Muscle of leg (tissue), 11 donors: ENCODE results near the gene FCRL6. TPM values are rescaled to one million over a fixed set of nuclear protein-coding genes. Genes with fewer than 3 reads are reported as not detected.
A peak's percentile ranks its signal among the peaks of the same experiment; 100 is the strongest.

Source experiments
- DNase-seq: peaks from one replicate; pipeline ENCODE4 v3.0.0; 2013
- H3K27ac ChIP-seq: one replicate; pipeline ENCODE4 v1.5.1; 2013; ENCODE audit warnings: mild to moderate bottlenecking, low read length, control low read depth
- H3K27me3 ChIP-seq: one replicate; pipeline ENCODE4 v1.6.1; 2013; ENCODE audit warnings: low read length; ENCODE audit not compliant: control insufficient read depth, insufficient read depth
- H3K36me3 ChIP-seq: one replicate; pipeline ENCODE4 v1.6.1; 2013; ENCODE audit warnings: low read length; ENCODE audit not compliant: control insufficient read depth, insufficient read depth
- H3K4me1 ChIP-seq: one replicate; pipeline ENCODE4 v1.6.1; 2013; ENCODE audit warnings: low read length; ENCODE audit not compliant: control insufficient read depth, insufficient read depth
- H3K4me3 ChIP-seq: one replicate; pipeline ENCODE4 v1.5.1; 2013; ENCODE audit warnings: low read length, control low read depth
- H3K9me3 ChIP-seq: replicated peaks from 2 replicates; pipeline ENCODE4 v1.6.1; 2013; ENCODE audit warnings: low read depth, low read length; ENCODE audit not compliant: control insufficient read depth
- WGBS: methylation state at CpG from one replicate; pipeline ENCODE4 v1.1.5; 2013; ENCODE audit warnings: missing lambda C conversion rate; ENCODE audit not compliant: insufficient coverage; 5-methylcytosine and 5-hydroxymethylcytosine counted together
- polyA plus RNA-seq, 8 donors: library from polyadenylated mRNA; unstranded; fragments of 120-200 nt; gene quantifications; one replicate each; pipeline versions ENCODE4 v1.2.1 to v1.2.3, GENCODE V29; 2013; ENCODE audit warnings: inconsistent platforms in 1 of 8, low replicate concordance in 1 of 8; ENCODE audit not compliant: insufficient read length in 8 of 8, insufficient read depth in 1 of 8
- total RNA-seq: library from RNA; stranded (reverse); fragments of 120-200 nt; gene quantifications from one replicate; pipeline ENCODE4 v1.2.4, GENCODE V29; 2013

The FCRL6 gene
- total and polyA plus RNA-seq, 9 donors: 0.08 to 0.17 (median 0.11) TPM; not detected in 5

DNA sequence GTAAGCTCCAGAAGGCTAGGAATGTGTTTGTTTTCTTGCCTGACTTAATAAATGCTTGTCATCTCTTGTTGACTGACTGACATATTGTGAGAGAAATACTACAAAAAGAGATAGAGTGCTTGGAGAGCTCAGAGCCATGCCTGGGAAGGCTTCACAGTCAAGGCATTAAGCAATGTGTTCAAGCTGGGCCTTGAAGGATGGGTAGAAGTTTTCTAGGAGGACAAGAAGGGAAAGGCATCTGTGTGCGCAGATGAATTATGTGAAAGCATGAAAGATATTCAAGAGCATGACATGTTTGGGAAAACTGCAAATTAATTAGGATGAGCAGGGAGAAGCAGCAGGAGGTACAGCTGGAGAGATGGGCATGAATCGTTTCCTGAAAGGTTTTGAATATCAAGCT is 30.1 kb downstream of the FCRL6 start:
- 83% methylated on average over 2 of the region's 2 CpGs for WGBS
- H3K27me3 ChIP-seq: peaks cover 2% of the 10 kb centered on the region
- no peak for DNase-seq
- no peak overlapping the region for H3K27ac ChIP-seq
- H3K4me3 ChIP-seq: no peak overlapping the region
- H3K36me3 ChIP-seq: no peaks in the 10 kb centered on the region
- H3K9me3 ChIP-seq: no peaks in the 10 kb centered on the region
- H3K4me1 ChIP-seq: peaks cover 30% of the 10 kb centered on the region

DNA sequence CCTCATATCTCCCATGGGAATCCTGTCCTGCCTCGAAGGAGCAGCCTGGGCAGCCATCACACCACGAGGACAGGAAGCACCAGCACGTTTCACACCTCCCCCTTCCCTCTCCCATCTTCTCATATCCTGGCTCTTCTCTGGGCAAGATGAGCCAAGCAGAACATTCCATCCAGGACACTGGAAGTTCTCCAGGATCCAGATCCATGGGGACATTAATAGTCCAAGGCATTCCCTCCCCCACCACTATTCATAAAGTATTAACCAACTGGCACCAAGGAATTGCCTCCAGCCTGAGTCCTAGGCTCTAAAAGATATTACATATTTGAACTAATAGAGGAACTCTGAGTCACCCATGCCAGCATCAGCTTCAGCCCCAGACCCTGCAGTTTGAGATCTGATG is 33.2 kb downstream of the FCRL6 start:
- H3K9me3 ChIP-seq: no peaks in the 10 kb centered on the region
- no peak overlapping the region for H3K4me3 ChIP-seq
- 31% methylated on average over 3 of the region's 3 CpGs for WGBS
- no peak for DNase-seq
- H3K36me3 ChIP-seq: no peaks in the 10 kb centered on the region
- H3K4me1 ChIP-seq: peaks cover 21% of the 10 kb centered on the region
- H3K27me3 ChIP-seq: peaks cover 2% of the 10 kb centered on the region
- no peak overlapping the region for H3K27ac ChIP-seq

DNA sequence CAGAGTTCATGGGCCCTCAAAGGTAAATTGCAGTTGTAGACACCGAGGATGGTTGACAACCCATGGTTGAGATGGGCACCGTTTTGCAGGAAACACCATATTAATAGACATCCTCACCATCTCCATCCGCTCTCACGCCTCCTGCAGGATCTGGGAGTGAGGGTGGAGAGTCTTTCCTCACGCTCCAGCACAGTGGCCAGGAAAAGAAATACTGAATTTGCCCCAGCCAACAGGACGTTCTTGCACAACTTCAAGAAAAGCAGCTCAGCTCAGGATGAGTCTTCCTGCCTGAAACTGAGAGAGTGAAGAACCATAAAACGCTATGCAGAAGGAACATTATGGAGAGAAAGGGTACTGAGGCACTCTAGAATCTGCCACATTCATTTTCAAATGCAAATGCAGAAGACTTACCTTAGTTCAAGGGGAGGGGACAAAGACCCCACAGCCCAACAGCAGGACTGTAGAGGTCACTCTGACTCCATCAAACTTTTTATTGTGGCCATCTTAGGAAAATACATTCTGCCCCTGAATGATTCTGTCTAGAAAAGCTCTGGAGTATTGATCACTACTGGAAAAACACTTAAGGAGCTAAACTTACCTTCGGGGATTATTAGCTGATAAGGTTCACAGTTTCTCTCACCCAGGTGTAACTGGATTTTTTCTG is 33.8 kb downstream of the FCRL6 start:
- H3K4me3 ChIP-seq: no peak overlapping the region

DNA sequence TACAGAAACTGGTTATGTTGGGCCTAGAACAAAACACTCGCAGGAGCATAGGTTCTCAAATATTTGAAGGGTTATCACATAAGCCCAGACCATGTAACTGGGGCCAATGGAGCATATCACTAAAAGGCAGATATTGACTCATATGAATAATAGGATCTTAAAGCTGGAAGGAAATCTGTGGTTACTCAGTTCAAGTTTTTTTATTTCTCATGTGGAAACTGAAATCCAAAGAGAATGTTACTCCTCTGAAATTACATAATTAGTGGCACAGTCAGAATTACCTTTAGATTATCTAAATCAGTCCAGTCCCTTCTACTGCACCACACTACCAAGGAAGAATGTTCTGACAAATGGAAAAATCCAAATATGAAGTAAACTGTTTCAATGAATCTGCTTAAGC is 36.6 kb downstream of the FCRL6 start:
- H3K36me3 ChIP-seq: no peaks in the 10 kb centered on the region
- no peak for DNase-seq
- H3K4me1 ChIP-seq: peaks cover 8% of the 10 kb centered on the region
- WGBS: no CpG with 5 or more reads among the region's 1 CpG
- no peaks in the 10 kb centered on the region for H3K9me3 ChIP-seq
- no peaks in the 10 kb centered on the region for H3K27me3 ChIP-seq
- H3K4me3 ChIP-seq: no peak overlapping the region
- no peak overlapping the region for H3K27ac ChIP-seq

More for the DNA sequence above, 33.8 kb downstream of the FCRL6 start:
- Histone ChIP-seq H3K36me3 (no peaks in the 10 kb centered on the region), H3K27ac (no peak overlapping the region), H3K4me1 (peaks cover 16% of the 10 kb centered on the region), H3K9me3 (no peaks in the 10 kb centered on the region), H3K27me3 (peaks cover 2% of the 10 kb centered on the region)
- DNase-seq: peak; percentile 18
- WGBS: 60% methylated on average over 1 of the region's 8 CpGs

DNA sequence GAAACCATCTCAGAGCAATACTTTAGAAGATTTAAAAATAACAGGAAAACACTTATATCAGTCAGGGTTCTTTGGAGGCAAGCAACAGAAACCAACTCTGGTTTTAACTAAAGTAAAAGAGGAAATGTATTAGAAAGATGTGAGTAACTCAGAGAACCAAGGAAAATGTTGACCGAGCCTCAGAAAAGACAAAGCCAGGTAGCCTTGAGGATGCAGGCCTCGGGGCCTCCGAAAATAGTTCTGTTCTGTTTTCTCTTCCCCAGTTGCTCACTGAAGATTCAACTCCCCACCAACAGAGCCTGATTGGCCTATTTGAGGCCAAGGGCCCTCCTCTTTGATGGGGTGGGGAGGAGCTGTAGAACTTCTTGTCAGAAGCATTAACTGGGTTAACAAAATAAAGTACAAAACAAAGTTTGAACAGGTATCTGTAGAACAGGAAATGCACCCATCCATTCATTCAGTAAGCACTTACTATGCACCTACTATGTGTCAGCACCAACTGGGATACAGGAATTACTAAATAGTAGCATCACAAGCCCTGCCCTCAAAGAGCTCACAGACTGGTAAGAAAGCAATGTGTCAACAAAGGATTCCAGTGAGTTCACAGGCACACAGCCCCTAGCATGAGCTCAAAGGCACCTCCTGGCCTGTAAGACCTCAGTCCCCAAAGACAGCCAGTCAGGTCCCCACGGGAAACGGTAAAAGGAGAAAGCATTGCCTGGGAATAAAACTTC is 37.1 kb downstream of the FCRL6 start:
- peaks cover 8% of the 10 kb centered on the region for H3K4me1 ChIP-seq
- H3K27me3 ChIP-seq: no peaks in the 10 kb centered on the region
- no peaks in the 10 kb centered on the region for H3K9me3 ChIP-seq
- H3K27ac ChIP-seq: no peak overlapping the region
- no peaks in the 10 kb centered on the region for H3K36me3 ChIP-seq
- WGBS: no CpG with 5 or more reads among the region's 5 CpGs
- DNase-seq: no peak
- no peak overlapping the region for H3K4me3 ChIP-seq

DNA sequence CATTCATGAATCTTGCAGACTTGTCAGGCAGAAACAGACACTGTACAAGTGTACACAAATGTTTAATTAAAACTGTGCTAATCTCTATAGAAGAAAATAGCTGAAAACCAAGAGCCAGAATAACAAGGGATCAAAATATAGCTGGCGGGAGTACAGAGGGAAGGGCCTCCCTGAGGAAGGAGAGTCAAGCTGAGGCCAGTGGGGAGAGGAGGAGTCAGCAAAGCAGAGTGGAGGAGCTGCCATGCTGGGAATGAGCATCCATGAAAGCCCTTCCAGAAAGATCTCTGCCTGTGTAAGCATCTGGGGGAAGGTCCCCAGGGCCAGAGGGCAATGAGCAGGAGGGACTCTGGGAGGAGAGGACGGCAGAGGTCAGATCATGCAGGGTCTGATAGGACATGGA is 39.6 kb downstream of the FCRL6 start:
- Histone ChIP-seq H3K9me3 (no peaks in the 10 kb centered on the region), H3K4me3 (no peak overlapping the region), H3K27ac (peak overlapping the region; percentile 55), H3K4me1 (peaks cover 8% of the 10 kb centered on the region), H3K36me3 (no peaks in the 10 kb centered on the region), H3K27me3 (no peaks in the 10 kb centered on the region)
- DNase-seq: peak; percentile 71
- 35% methylated on average over 2 of the region's 2 CpGs for WGBS

DNA sequence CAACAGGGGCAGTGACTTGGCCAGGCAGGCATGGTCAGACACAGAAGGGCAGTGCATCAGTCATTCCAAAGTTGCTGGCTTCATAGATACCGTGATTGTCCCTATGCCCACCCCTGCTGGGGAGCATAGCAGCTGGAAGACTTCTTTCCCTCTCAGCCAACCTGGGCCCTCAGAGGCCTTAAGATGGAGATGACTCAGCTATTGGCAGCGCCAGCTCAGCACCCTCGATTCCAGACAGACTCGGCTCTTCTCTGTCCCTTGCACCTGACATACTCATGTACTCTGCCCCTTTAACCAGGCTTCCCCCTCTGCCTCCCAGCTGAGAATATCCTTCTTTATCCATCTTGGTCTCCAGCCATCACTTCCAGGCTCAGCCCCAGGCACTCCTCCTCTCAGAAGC is 41.3 kb downstream of the FCRL6 start:
- Histone ChIP-seq H3K9me3 (no peaks in the 10 kb centered on the region), H3K4me3 (no peak overlapping the region), H3K27me3 (no peaks in the 10 kb centered on the region), H3K36me3 (no peaks in the 10 kb centered on the region), H3K4me1 (peaks cover 8% of the 10 kb centered on the region), H3K27ac (no peak overlapping the region)
- 83% methylated on average over 4 of the region's 4 CpGs for WGBS
- DNase-seq: no peak

DNA sequence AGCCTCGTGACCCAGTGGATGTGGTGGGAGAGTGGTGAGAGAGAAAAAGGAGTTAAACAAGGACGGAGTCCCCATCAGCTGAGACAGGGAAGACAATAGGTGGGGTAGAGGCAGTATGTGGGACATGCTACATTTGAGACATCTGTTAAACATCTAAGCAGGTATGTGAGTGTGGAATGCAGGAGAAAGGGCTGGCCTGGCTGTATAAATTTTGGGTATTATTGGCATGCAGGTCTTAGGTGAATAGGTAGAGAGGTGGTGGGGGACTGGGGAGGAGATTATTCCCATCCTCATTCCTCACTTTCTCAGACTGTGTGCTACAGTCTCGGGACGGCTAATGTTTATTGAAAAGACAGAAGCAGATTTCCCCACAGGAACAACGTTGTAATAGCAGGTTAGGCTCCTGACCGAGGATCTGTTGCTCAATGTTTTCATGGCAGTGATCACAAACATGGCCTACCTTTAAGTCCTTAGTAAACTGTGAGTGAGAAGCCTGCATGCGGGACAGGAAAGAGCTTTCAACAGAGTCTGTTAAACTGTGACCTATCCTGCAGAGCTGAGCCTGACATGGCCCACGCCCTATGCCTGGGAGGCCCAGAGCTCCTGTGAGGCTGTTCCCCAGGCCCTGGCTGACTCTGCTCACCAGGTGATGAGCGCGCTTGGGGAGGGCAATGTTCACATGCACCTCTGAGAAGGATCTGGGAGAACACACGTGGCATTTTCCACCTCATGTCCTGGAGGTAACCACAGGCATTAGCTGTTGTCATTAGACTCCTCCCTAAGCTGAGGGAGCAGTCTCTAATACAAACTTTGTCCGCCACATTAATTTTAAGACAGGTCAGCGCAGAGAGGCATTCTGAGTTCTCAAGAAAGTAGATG is 43.8 kb downstream of the FCRL6 start:
- Histone ChIP-seq H3K27ac (no peak overlapping the region), H3K4me1 (peaks cover 8% of the 10 kb centered on the region), H3K27me3 (no peaks in the 10 kb centered on the region), H3K36me3 (no peaks in the 10 kb centered on the region), H3K4me3 (no peak overlapping the region), H3K9me3 (no peaks in the 10 kb centered on the region)
- WGBS: 58% methylated on average over 9 of the region's 13 CpGs
- DNase-seq: no peak

DNA sequence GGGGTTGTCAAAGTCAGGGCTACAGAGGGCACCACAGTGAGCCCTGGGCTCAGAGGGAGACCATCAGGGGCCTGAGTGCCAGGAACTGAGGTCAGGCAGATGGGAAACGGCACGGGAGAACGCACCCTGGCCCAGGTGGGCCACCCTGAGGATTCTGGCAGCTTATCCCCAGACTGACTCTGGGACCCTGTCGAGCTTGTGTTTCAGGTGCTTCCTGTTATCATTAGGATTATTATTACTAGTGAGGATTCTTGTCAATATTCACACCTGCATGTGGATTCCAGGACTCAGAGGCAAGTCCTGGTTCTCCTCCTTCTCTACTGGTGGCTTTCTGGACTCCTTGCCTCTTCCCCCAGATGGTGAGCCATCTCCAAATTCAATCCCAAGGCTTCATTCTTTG is 45.1 kb downstream of the FCRL6 start:
- H3K27me3 ChIP-seq: no peaks in the 10 kb centered on the region
- 52% methylated on average over 3 of the region's 4 CpGs for WGBS
- no peak overlapping the region for H3K4me3 ChIP-seq
- no peaks in the 10 kb centered on the region for H3K36me3 ChIP-seq
- no peak overlapping the region for H3K27ac ChIP-seq
- DNase-seq: no peak
- no peaks in the 10 kb centered on the region for H3K9me3 ChIP-seq
- H3K4me1 ChIP-seq: no peaks in the 10 kb centered on the region

DNA sequence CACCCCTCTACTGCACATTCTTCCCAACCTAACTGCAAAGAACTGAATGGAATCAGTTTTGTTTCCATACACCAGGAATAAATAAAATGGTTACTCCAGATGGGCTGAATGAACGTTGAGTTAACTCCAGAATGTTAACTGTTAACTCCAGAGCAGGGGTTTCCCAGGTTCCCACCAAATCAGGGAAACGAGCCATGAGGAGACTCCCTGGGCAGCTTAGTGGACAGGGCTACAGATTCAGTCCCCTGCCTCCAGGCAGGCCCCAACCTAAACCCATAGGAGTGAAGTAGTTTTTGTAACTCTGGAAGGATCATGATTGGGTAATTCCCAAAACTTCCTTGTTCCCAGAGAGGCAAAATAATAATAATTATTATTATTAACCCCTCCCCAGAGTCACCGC is 46.2 kb downstream of the FCRL6 start:
- H3K4me1 ChIP-seq: peaks cover under 1% of the 10 kb centered on the region
- no peak for DNase-seq
- 0% methylated on average over 1 of the region's 3 CpGs for WGBS
- no peaks in the 10 kb centered on the region for H3K27me3 ChIP-seq
- H3K4me3 ChIP-seq: no peak overlapping the region
- no peaks in the 10 kb centered on the region for H3K9me3 ChIP-seq
- H3K36me3 ChIP-seq: no peaks in the 10 kb centered on the region
- H3K27ac ChIP-seq: no peak overlapping the region
